H1 (cell line): ENCODE results near the gene PRUNE1.
A peak's percentile ranks its signal among the peaks of the same experiment; 100 is the strongest.

Source experiments
- CTCF ChIP-seq, 3 experiments: IDR thresholded peaks; 1 replicate in 2 of 3; 2 replicates in 1 of 3; pipeline versions ENCODE4 v1.5.1 to v1.6.1; 2011; ENCODE audit warnings: low read length in 3 of 3, mild to moderate bottlenecking in 3 of 3, inconsistent platforms in 2 of 3, low read depth in 1 of 3, moderate library complexity in 1 of 3; ENCODE audit not compliant: insufficient read depth in 1 of 3; ENCODE audit errors: control extremely low read depth in 1 of 3
- EZH2 ChIP-seq: fragments of 200-600 bp; sonication (generic); IDR thresholded peaks from 2 replicates; pipeline ENCODE4 v1.7.1; 2012; ENCODE audit warnings: low read depth, mild to moderate bottlenecking, moderate library complexity, low read length, inconsistent platforms; ENCODE audit not compliant: severe bottlenecking
- JUN ChIP-seq: IDR thresholded peaks from 2 replicates; pipeline ENCODE4 v1.6.1; 2011; ENCODE audit warnings: low read depth, mild to moderate bottlenecking, improper control_type of control experiment, low read length
- MAFK ChIP-seq: IDR thresholded peaks from 2 replicates; pipeline ENCODE4 v1.6.1; 2012; ENCODE audit warnings: low read depth, mild to moderate bottlenecking, improper control_type of control experiment, low read length
- POLR2A ChIP-seq, 2 experiments: IDR thresholded peaks; 1 replicate in 1 of 2; 2 replicates in 1 of 2; pipeline ENCODE4 v1.6.1; 2011; ENCODE audit warnings: low read depth in 2 of 2, low read length in 2 of 2, mild to moderate bottlenecking in 2 of 2; ENCODE audit errors: control extremely low read depth in 1 of 2
- POLR2AphosphoS5 ChIP-seq: IDR thresholded peaks from 2 replicates; pipeline ENCODE4 v1.6.1; 2011; ENCODE audit warnings: low read depth, low read length

- TF ChIP-seq EZH2 = no peak
- peak; percentile 66; the same call in 1 of the 2 replicates for TF ChIP-seq POLR2AphosphoS5
- TF ChIP-seq CTCF (IDR thresholded peaks at IDR 0.05; ENCODE audit: control extremely low read depth in 1 of 3, insufficient read depth in 1 of 3, low read depth in 1 of 3, low read length in 3 of 3) = no peak
- TF ChIP-seq POLR2A (IDR thresholded peaks at IDR 0.05; ENCODE audit: control extremely low read depth in 1 of 2, low read depth in 2 of 2, low read length in 2 of 2) = no peak
- TF ChIP-seq MAFK = no peak
- no peak for TF ChIP-seq JUN
These were observed 44.1 kb upstream of the PRUNE1 start for GRCh38 chr1:150964164-150964489.
